Fibroblast of lung (primary cell): ENCODE results near the gene AANAT.
A peak's percentile ranks its signal among the peaks of the same experiment; 100 is the strongest.

ENCODE experiments used
- CTCF ChIP-seq, 2 donors: IDR thresholded peaks in 1 of 2; conservative IDR thresholded peaks in 1 of 2; 1 replicate in 1 of 2; 2 replicates in 1 of 2; pipeline ENCODE4 v1.5.1; 2011 to 2012; ENCODE audit warnings: low read length in 2 of 2, control low read depth in 1 of 2, inconsistent platforms in 1 of 2, low read depth in 1 of 2, mild to moderate bottlenecking in 1 of 2
- EZH2 ChIP-seq: IDR thresholded peaks from 2 replicates; pipeline ENCODE4 v1.5.1; 2012; ENCODE audit warnings: low read length, control low read depth, mild to moderate bottlenecking; ENCODE audit errors: missing control alignments

- TF ChIP-seq CTCF (conservative IDR thresholded peaks at IDR 0.05 in 1 of 2, IDR thresholded peaks at IDR 0.05 in 1 of 2; ENCODE audit: low read depth in 1 of 2, low read length in 2 of 2) (peak; percentile 24 to 36), EZH2 (no peak)
Observed at GRCh38 chr17:76452660-76453430, 14.6 kb upstream of the AANAT start, which contains the start of gene UBE2O.
